Stimulated activated naive B cell treated with anti-CD40 and anti-IgM and Interleukin-4, amounts not matched to agents 10 μg/mL and 1 μg/mL and 100 μg/mL, for 72 hours (primary cell): Measurements from ENCODE around the gene AZU1.

ENCODE experiments used
- ATAC-seq, 2 donors: fragments of 150-1000 bp; cut with Tn5 transposase; replicated peaks; 2 replicates each; pipeline ENCODE4 v1.10.0; 2021; ENCODE audit warnings: moderate library complexity in 1 of 2
- DNase-seq: peaks from one replicate; pipeline ENCODE4 v3.0.0; 2021
- H3K27ac Mint-ChIP-seq: one replicate; pipeline ENCODE4 v1.8.0; 2022; ENCODE audit warnings: mild to moderate bottlenecking, mixed read lengths
- H3K27me3 Mint-ChIP-seq, 2 donors: one replicate each; pipeline ENCODE4 v1.8.0; 2022; ENCODE audit warnings: mixed read lengths in 2 of 2
- H3K36me3 Mint-ChIP-seq, 2 donors: one replicate each; pipeline ENCODE4 v1.8.0; 2022; ENCODE audit warnings: mixed read lengths in 2 of 2, mild to moderate bottlenecking in 1 of 2
- H3K4me1 Mint-ChIP-seq, 2 donors: one replicate each; pipeline ENCODE4 v1.8.0; 2022; ENCODE audit warnings: mixed read lengths in 2 of 2, mild to moderate bottlenecking in 1 of 2
- H3K4me3 Mint-ChIP-seq, 2 donors: one replicate each; pipeline ENCODE4 v1.8.0; 2022; ENCODE audit warnings: mild to moderate bottlenecking in 2 of 2, mixed read lengths in 2 of 2, moderate library complexity in 1 of 2
- H3K9me3 Mint-ChIP-seq, 2 donors: one replicate each; pipeline ENCODE4 v1.8.0; 2022; ENCODE audit warnings: mixed read lengths in 2 of 2, mild to moderate bottlenecking in 1 of 2

AZU1 gene

DNA sequence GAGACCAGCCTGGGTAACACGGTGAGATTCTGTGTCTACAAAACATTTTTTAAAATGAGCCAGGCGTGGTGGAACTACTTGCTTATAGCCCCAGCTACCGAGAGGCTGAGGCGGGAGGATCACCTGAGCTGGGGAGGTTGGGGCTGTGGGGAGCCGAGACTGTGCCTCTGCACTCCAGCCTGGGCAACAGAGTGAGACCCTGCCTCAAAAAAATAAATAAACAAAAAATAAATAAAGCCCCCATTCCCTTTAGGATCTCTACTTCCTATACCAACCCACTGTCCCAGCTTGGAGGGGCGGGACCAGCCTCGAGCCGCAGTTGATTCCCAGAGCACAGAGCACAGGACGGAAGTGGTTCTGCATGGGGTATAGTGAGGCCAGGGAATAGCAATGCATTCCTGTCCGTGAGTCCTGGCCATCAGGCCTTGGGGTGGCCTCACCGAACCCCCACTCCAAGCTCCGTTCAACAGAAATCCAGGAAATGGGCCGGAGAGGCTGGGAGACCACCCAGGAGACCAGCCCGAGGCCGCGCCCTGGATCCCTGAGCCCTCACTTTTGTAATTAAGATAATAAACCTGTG is 35.2 kb upstream of the AZU1 start:
- Mint-ChIP-seq H3K4me3 (no peak overlapping the region), H3K9me3 (no peaks in the 10 kb centered on the region), H3K36me3 (no peaks in the 10 kb centered on the region), H3K27ac (no peak overlapping the region), H3K4me1 (peaks cover 6 to 10% of the 10 kb centered on the region in 2 donors), H3K27me3 (peaks cover 18 to 26% of the 10 kb centered on the region in 2 donors)
- ATAC-seq (no peak), DNase-seq (no peak)

GRCh38 chr19:793806-794205 is 33.8 kb upstream of the AZU1 start:
- ATAC-seq: no peak
- H3K27ac Mint-ChIP-seq: no peak overlapping the region
- peaks cover 7 to 16% of the 10 kb centered on the region in 2 donors for H3K4me1 Mint-ChIP-seq
- H3K4me3 Mint-ChIP-seq: no peak overlapping the region
- peaks cover 3 to 4% of the 10 kb centered on the region in 2 donors for H3K36me3 Mint-ChIP-seq
- no peak for DNase-seq
- H3K27me3 Mint-ChIP-seq: peaks cover 16 to 22% of the 10 kb centered on the region in 2 donors
- H3K9me3 Mint-ChIP-seq: no peaks in the 10 kb centered on the region

GRCh38 chr19:795073-795611 is 32.5 kb upstream of the AZU1 start:
- ATAC-seq (no peak), DNase-seq (no peak)
- Mint-ChIP-seq H3K27ac (no peak overlapping the region), H3K27me3 (peaks cover 3 to 9% of the 10 kb centered on the region in 2 donors), H3K4me3 (no peak overlapping the region), H3K9me3 (no peaks in the 10 kb centered on the region), H3K36me3 (peaks cover 16 to 17% of the 10 kb centered on the region in 2 donors), H3K4me1 (peaks cover 12 to 23% of the 10 kb centered on the region in 2 donors)

DNA sequence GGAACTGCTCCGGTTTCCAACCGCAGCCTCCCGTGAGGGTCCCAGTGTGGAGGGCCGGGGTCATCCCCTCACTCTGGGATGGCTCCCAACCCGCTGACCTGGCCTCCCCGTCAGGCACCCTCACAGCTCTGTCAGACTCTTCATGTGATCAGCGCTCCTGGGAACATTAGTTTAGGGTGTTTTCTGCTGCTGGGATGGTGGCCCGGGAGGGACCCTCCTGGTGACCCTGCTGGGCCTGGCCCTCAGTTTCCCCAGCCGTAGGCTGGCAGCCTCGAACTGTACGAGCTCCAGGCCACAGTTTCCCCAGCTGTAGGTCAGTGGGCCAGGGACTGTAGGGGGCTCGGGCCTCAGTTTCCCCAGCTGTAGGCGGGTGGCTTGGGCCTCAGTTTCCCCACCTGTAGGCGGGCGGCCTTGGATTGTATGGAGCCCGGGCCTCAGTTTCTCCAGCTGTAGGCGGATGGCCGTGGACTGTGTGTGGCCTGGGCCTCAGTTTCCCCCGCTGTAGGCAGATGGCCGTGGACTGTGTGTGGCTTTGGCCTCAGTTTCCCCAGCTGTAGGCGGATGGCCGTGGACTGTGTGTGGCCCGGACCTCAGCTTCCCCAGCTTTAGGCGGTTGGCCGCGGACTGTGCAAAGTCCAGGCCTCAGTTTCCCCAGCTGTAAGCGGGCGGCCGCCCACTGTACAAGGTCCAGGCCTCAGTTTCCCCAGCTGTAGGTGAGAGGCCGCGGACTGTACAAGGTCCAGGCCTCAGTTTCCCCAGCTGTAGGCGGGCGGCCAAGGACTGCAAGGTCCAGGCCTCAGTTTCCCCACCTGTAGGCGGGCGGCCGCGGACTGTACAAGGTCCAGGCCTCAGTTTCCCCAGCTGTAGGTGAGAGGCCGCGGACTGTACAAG is 31.7 kb upstream of the AZU1 start:
- DNase-seq (no peak), ATAC-seq (no peak)
- Mint-ChIP-seq H3K4me3 (peak overlapping the region; percentile 39 to 98), H3K27me3 (peaks cover under 1 to 3% of the 10 kb centered on the region in 2 donors), H3K36me3 (peaks cover 22% of the 10 kb centered on the region in 2 donors), H3K9me3 (no peaks in the 10 kb centered on the region), H3K27ac (peak overlapping the region; percentile 42), H3K4me1 (peaks cover 18 to 30% of the 10 kb centered on the region in 2 donors)

GRCh38 chr19:796692-797527 is 30.7 kb upstream of the AZU1 start, which contains the start of gene PTBP1:
TSS of gene PTBP1 (plus strand) at chr19:797452. CDS start at chr19:797498, 46 bp downstream.
- peak within 1 kb of the TSS; percentile 96 to 98 for H3K4me3 Mint-ChIP-seq
- no peaks in the 10 kb centered on the region for H3K9me3 Mint-ChIP-seq
- ATAC-seq: peak; percentile 85 to 88
- H3K27me3 Mint-ChIP-seq: peaks cover 0 to 2% of the 10 kb centered on the region in 2 donors
- H3K36me3 Mint-ChIP-seq: peaks cover 26 to 27% of the 10 kb centered on the region in 2 donors
- peaks cover 22 to 39% of the 10 kb centered on the region in 2 donors for H3K4me1 Mint-ChIP-seq
- DNase-seq: peak; percentile 100
- peak within 1 kb of the TSS; percentile 97 for H3K27ac Mint-ChIP-seq

GRCh38 chr19:797528-798414 is 29.9 kb upstream of the AZU1 start:
- H3K4me3 Mint-ChIP-seq: peak overlapping the region; percentile 96 to 98
- H3K27me3 Mint-ChIP-seq: no peaks in the 10 kb centered on the region
- peaks cover 31 to 33% of the 10 kb centered on the region in 2 donors for H3K36me3 Mint-ChIP-seq
- peak overlapping the region; percentile 97 for H3K27ac Mint-ChIP-seq
- no peaks in the 10 kb centered on the region for H3K9me3 Mint-ChIP-seq
- DNase-seq (peak; percentile 87), ATAC-seq (peak; percentile 28 to 47)
- peaks cover 26 to 48% of the 10 kb centered on the region in 2 donors for H3K4me1 Mint-ChIP-seq

DNA sequence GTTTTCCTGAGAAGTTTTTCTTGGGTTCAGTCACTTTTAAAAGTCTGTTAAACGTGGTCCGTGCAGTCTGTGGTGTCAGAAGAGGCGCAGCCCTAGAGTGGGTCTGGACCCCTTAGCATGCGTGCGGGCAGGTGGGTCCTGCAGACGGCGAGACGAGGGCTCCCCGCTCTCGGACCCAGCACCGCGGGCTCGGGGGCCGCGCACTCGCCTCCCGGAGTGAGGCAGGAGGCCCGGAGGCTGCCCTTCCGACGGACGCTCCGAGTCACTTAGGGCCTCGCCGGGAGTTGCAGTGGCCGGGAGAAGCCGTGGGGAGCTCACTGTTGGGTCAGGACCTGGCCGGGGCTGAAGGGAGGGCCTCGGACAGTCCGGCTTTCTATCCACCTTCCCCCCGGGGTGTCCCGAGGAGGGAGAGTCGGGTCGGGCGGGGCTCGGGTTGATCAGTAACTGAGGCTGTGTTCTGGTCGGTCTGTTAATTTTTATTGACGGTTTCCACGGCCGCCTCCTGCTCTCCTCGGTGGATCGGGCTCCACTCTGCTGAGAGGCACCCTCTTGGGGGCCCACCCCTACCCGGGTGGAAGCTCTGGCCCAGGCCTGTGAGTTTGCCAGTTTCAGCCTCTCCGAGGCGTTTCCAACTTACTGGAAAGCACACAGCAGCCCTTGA is 29.1 kb upstream of the AZU1 start:
- no peaks in the 10 kb centered on the region for H3K9me3 Mint-ChIP-seq
- peak overlapping the region; percentile 88 to 90 for H3K4me3 Mint-ChIP-seq
- H3K36me3 Mint-ChIP-seq: peaks cover 39 to 41% of the 10 kb centered on the region in 2 donors
- peaks cover 29 to 55% of the 10 kb centered on the region in 2 donors for H3K4me1 Mint-ChIP-seq
- H3K27ac Mint-ChIP-seq: peak overlapping the region; percentile 95
- DNase-seq (no peak), ATAC-seq (no peak)
- H3K27me3 Mint-ChIP-seq: no peaks in the 10 kb centered on the region

DNA sequence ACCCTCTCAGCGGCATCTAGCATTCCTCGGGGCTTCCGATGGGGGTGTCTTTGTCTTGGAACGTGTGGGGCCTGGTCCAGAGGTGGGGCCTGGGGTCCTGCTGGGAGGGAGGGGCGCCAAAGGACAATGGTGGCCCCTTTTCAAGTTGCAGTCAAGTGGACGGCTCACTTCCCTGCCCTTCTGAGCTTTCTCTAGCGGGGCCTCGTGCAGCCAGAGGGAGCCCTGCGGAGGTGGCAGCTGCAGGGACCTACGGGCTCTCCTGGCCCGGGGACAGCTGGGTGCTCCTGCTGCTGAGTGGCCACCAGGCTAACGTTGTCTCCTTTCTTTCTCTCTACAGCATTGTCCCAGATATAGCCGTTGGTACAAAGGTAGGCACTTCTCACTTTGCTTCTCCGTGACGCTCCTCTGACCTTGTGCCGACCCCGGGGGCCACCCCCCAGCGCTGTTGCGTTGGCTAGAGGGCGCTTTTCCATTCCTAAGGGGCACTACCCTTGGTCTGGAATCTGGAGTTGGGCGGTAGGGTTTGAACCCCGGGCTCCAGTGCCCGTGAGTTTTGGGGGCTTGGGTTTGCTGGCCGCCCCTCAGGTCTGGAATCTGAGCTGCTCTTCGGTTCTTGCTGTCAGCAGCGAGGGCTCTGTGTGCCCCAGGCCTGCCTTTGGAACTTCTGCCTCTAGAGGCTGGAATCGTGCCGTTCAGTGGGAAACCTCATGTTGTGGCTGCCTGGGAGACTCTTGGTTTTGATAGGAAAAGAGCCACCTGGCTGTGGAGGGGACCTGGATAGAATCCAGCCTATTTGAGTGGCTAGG is 28.4 kb upstream of the AZU1 start:
- Mint-ChIP-seq H3K9me3 (no peaks in the 10 kb centered on the region), H3K27ac (peak overlapping the region; percentile 95), H3K27me3 (no peaks in the 10 kb centered on the region), H3K4me3 (peak overlapping the region; percentile 88 to 90), H3K4me1 (peaks cover 29 to 59% of the 10 kb centered on the region in 2 donors), H3K36me3 (peaks cover 42 to 44% of the 10 kb centered on the region in 2 donors)
- no peak for ATAC-seq
- no peak for DNase-seq

- DNase-seq: no peak
- Mint-ChIP-seq H3K4me1 (peaks cover 29 to 59% of the 10 kb centered on the region in 2 donors), H3K27ac (peak overlapping the region; percentile 95), H3K9me3 (no peaks in the 10 kb centered on the region), H3K4me3 (peak overlapping the region; percentile 88 to 90), H3K27me3 (no peaks in the 10 kb centered on the region), H3K36me3 (peaks cover 48% of the 10 kb centered on the region in 2 donors)
- ATAC-seq: no peak
Measured at GRCh38 chr19:800360-801029, 27.1 kb upstream of the AZU1 start.

DNA sequence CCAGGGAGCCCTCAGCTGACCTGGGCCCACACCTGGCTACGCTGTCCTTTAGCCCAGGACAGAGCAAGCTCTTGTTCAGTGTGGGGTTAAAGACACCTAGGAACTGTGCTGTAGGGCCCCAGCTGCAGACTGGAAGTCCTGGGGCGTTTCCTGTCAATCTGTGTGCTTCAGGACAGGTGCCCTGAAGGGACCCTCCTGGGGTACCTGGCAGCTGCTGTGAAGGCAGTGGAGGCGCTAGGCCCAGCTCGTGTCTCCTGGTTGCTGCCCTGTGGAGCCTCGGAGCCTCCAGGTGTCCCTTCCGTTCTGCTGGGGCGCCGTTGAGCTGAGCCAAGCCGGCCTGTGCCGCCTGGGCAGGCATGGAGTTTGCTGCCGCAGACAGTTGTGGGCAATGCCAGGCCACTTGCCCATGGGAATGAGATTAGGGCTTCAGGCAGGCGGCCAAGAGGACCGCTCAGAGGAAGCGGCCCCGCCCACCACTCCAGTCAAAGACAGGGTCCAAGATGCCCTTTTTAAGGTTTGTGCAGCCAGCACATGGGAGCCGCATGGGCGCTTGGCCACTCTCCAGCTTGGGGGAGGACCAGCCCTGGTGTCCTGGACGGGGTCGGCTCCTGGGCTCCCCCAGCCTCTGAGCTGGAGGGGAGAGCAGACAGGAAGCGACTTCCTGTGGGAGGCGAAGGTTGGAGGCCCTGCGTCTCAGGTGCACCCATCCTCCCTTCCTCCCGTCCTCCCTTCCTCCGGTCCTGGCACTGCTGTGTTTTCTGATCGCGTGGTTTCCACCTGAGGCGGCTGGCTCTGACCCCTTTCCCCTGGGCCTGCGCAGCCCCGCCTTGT is 26.4 kb upstream of the AZU1 start:
- no peak for ATAC-seq

GRCh38 chr19:801861-802497 is 25.7 kb upstream of the AZU1 start:
- DNase-seq (no peak), ATAC-seq (no peak)
- peaks cover 54 to 55% of the 10 kb centered on the region in 2 donors for H3K36me3 Mint-ChIP-seq
- peak overlapping the region; percentile 14 to 32 for H3K4me3 Mint-ChIP-seq
- H3K27ac Mint-ChIP-seq: peak overlapping the region; percentile 84
- H3K27me3 Mint-ChIP-seq: no peaks in the 10 kb centered on the region
- H3K9me3 Mint-ChIP-seq: no peaks in the 10 kb centered on the region
- peaks cover 25 to 55% of the 10 kb centered on the region in 2 donors for H3K4me1 Mint-ChIP-seq

More for the DNA sequence above, 26.4 kb upstream of the AZU1 start:
- peaks cover 50% of the 10 kb centered on the region in 2 donors for H3K36me3 Mint-ChIP-seq
- DNase-seq: no peak
- H3K27me3 Mint-ChIP-seq: no peaks in the 10 kb centered on the region
- peak overlapping the region; percentile 36 to 54 for H3K4me3 Mint-ChIP-seq
- peak overlapping the region; percentile 85 for H3K27ac Mint-ChIP-seq
- peaks cover 29 to 59% of the 10 kb centered on the region in 2 donors for H3K4me1 Mint-ChIP-seq
- no peaks in the 10 kb centered on the region for H3K9me3 Mint-ChIP-seq
